Spleen (tissue), 7 donors: ENCODE measurements around the gene STAT5A.

Experiments
- POLR2A ChIP-seq, 3 donors: fragments of 450-650 bp; IDR thresholded peaks; one replicate each; pipeline ENCODE4 v1.5.1; 2017; ENCODE audit warnings: antibody characterized with exemption in 3 of 3, mild to moderate bottlenecking in 1 of 3
- POLR2AphosphoS5 ChIP-seq, 3 donors: sonication (generic); formaldehyde crosslinking; IDR thresholded peaks; one replicate each; pipeline ENCODE4 v1.5.1; 2017; ENCODE audit warnings: antibody characterized with exemption in 3 of 3
- TF ChIP-seq, protein P1 (sequence below), 11 experiments: fragments of 200-600 bp in 7 of 11; fragments of 450-650 bp in 4 of 11; sonication (generic) in 4 of 11; IDR thresholded peaks in 8 of 11; conservative IDR thresholded peaks in 3 of 11; 1 replicate in 7 of 11; 2 replicates in 4 of 11; pipeline versions ENCODE4 v1.4.0 to v1.8.0; 2016 to 2021; ENCODE audit warnings: antibody characterized with exemption in 11 of 11, inconsistent platforms in 4 of 11, mild to moderate bottlenecking in 1 of 11
- donor health status: DM: no; HTN: no; CAD: no; lungs with moderate emphysema.
- donor health status: DM: no; HTN: no; CAD: no.
- donor health status: DM: no; HTN: no; CAD: no.

DNA sequence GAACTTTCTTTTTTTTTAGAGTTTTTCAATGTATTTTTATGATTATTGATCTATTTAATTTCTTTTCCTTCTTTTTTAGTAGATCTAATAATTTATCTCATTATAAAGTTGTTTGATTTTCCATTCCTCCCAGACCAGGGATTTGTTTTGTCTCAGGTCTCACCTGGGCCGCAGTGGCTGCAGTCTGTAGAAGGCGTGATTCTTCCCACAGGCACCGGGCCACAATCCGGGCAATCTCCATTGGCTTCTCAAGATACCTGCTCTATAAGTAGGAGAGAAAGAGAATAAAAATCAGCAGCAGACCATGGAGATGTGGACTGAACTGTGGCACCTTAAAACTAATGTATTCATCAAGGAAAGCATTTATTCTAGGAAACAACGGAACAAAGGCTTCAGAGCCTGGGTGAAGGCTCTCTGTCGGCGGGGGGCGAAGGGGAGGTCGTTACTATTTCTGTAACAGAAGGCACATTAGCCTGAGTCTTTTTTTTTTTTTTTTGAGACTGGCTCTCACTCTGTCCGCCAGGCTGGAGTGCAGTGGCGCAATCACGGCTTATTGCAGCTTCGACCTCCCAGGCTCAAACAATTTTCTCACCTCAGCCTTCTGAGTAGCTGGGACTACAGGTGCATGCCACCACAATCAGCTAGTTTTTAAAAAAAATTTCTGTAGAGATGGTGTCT lies 57.2 kb downstream of the STAT5A start:
- TF ChIP-seq, protein P1, sequence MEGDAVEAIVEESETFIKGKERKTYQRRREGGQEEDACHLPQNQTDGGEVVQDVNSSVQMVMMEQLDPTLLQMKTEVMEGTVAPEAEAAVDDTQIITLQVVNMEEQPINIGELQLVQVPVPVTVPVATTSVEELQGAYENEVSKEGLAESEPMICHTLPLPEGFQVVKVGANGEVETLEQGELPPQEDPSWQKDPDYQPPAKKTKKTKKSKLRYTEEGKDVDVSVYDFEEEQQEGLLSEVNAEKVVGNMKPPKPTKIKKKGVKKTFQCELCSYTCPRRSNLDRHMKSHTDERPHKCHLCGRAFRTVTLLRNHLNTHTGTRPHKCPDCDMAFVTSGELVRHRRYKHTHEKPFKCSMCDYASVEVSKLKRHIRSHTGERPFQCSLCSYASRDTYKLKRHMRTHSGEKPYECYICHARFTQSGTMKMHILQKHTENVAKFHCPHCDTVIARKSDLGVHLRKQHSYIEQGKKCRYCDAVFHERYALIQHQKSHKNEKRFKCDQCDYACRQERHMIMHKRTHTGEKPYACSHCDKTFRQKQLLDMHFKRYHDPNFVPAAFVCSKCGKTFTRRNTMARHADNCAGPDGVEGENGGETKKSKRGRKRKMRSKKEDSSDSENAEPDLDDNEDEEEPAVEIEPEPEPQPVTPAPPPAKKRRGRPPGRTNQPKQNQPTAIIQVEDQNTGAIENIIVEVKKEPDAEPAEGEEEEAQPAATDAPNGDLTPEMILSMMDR (IDR thresholded peaks at IDR 0.05 in 8 of 11, conservative IDR thresholded peaks at IDR 0.05 in 3 of 11) = no peak
- no peak for TF ChIP-seq POLR2A (IDR thresholded peaks at IDR 0.05)
- no peak for TF ChIP-seq POLR2AphosphoS5 (IDR thresholded peaks at IDR 0.05)
